GM21737 (cell line): ENCODE data around the gene REN.

Experiments
- ATAC-seq: cut with Tn5 transposase; IDR thresholded peaks from one replicate; pipeline ENCODE4 v1.9.1; 2021; ENCODE audit warnings: mild to moderate bottlenecking, moderate library complexity; ENCODE audit not compliant: unreplicated experiment

The REN gene

GRCh38 chr1:204154568-204155255 is 11.4 kb downstream of the REN start:
- no peak for ATAC-seq

- ATAC-seq, result no peak
These were observed 12.5 kb downstream of the REN start for GRCh38 chr1:204153667-204154066.

- no peak for ATAC-seq
These were observed 13.7 kb downstream of the REN start for GRCh38 chr1:204152310-204153044.

DNA sequence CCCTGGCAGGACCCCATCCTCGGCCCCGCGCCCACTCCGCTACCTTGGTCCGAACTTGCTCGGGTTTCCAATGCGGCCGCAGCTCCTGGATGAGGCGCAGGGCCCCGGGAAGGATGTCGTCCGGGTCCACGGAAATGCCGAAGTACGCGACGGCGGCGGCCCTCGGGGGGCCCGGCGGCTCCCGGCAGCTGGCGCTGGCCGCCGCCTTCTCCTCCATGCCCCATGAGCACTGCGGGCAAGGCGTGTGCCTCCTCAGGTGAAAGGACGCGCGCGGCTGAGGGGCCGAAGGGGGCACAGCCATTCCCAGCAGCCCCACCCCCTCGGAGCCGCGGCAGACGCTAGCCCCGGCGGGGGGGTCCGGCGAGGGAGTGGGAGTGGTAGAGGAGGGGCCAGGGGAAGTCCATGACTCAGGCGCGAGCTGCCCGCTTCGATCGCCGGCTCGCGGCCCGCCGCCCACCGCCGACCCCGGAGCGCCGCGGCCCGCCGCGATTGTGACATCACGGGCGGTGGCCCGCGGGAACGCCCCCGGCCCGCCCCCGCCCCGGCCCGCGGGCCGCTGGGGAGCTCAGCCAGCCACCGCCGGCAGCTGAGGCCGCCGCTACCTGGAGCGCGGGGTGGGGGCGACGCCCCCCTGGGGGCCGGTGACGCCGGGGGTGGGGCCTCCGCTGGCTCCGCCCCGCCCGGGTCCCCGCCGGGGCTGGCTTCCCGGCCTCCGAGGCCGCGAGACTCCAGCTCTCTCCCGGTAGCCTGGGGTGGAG is 14.4 kb downstream of the REN start, which contains the start of gene ETNK2:
Gene ETNK2, minus strand, starts transcription at position 493 of the 758 bp plus-strand sequence. Its CDS starts 192 bp downstream, at position 301.
- no peak for ATAC-seq

GRCh38 chr1:204150702-204151551 is 15.2 kb downstream of the REN start:
- no peak for ATAC-seq

GRCh38 chr1:204149635-204150565 is 16.2 kb downstream of the REN start:
- no peak for ATAC-seq

DNA sequence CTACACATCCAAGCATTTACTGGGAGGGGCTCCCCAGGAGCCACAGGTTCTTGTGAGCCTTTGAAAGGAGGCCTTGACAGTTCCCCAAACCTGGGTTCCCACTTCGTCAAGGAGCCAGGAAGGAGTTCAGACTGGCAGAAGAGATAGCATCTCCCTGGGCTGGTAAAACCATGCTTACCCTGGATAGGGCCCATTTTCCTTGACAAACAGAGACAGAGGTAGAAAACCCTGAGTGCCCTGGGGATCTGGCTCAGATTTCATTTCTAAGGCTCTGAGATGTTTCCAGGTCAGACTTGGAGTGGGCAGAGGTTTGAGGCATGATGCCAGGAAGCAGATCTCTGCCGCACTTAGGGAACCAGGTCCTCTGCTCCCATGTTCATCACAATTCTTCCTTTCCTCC is 17.0 kb downstream of the REN start:
- ATAC-seq, result no peak

GRCh38 chr1:204147406-204148383 is 18.4 kb downstream of the REN start:
- no peak for ATAC-seq

DNA sequence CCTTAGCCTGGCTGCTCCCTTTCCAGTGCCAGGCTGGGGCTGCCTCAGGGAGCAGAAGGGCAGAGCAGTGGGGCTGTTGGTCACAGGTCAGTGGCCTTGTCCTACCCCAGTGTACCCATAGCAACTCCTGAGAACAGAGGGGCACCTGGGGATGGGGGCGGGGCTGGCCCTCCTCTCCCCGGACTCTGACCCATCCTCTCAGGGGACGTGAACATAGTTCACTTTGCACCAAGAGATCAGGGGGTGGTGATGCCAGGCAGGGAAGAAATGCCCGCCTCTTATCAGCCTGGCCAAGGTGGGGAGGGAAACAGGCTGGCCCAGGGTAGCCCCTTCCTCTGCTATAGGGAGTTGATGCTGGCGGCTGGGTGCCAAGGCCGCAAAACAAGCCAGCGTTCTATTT is 19.2 kb downstream of the REN start:
- no peak for ATAC-seq

DNA sequence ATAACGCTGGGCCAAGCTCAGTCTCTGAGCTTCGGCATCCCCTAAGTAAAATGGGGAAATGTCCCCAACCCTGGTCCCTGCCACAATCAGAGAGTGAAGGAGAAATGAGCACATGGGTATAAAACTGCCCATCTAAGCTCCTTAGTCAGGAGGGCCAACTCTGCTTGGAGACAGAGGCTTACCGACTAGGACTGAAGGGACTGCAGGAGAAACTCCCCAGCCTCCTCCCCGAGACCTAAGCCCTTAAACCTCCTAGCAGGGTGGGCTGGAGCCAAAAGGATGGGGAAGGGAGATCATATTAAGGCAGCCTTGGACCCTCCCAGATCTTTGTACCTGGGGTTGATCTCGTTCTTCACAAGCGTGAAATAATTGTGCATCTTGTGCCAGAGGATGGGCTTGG is 19.8 kb downstream of the REN start:
- no peak for ATAC-seq

DNA sequence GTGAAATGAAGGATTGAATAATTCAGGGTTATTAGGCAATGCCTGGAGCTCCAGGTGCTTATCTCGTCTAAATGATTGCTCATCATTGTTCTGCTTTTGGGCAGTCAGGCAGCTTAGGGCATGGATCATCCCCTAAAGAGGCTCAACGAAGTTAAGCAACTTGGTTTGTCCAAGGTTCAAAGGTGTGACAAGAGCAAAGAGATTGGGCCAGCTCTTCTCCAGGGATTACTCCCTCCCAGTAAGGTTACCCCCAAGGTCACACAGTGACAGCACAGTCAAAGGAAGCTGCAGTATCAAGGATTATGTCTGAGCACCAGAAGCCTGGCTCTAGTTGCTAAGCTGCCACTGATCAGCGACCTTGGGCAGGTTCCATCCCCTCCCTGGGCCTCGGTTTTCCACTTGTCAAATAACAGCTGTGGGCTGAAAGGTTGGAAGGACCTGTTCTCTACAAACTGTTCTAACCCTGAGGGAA is 21.1 kb downstream of the REN start:
- ATAC-seq, result no peak

DNA sequence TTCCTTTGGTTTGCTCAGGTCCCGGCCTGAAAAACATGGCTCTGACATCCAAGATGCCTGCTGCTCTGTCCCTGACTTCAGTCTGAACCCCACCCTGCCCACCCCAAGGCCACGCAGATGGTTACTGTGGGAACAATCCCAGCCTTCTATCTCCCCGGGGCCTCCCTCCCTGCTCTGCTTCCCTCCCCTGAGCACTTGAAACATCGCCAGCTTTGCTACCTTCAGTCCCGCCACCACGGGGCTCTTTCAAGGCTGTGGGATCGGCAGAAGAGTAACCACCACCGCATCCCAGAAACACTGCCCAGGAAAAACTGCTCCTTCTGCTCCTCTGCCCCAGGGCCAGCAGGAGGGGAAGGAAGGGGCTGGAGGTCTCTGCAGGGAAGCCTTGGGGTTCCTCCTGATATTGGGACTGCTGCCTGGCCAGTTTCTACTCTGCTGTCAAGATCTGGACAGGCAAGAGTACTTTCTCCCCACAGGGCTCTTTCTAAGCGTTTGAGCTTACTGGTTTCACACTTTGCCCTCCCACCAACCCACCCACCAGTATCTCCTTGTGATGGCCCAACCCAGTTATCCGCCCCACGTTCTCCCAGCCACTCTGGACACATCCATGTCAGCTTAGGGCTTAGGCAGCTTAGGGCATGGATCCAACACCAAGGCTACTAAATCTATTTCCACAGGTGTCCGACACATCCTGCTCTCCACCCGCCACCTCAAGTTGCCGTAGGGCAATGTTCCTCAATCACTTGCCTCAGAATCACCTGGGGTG is 22.7 kb downstream of the REN start:
- no peak for ATAC-seq

DNA sequence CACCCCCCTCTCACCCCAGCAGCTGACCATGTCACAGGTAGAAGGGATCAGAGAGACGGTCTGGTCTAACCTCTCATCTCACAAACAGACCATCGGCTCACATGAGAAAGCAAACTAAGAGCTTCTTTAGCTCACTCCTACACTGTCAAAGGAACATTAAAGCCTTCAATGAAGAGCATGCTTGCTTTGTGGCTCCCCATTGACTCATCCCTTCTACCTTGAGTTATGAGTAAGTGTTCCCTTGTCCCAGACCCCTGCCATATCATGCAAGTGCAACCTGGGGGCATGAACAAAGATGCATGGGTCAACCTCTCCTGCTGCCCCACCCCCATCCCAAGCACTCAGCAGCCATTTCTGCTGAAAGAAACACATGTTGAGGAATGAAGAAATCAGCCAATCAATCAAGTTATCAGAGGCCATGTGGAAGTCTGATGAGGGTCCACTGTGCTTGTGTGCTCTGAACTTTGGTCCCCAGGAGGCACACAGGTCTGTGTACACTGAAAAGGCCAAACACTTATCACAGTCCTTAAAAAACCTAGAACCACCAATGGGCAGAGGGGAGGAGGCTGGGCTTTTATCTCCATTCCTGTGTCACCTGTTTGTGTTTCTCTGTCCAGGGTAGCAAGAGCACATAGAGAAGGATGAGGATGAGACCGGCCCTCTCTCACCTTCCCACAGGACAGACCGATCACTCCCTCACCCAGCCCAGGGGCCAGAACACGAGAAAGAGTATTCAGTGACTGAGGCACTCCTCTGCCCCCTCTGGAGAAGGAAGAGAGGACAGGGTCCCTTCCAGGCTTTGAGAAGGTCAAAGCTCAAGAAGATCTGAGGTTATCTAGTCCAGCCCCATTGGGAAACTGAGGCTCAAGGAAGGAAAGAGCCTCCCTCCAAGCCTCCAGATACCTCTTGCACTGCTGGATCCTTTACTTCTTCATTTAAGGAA is 23.8 kb downstream of the REN start:
- ATAC-seq, result no peak

GRCh38 chr1:204141131-204141530 is 25.0 kb downstream of the REN start:
- ATAC-seq, result no peak

DNA sequence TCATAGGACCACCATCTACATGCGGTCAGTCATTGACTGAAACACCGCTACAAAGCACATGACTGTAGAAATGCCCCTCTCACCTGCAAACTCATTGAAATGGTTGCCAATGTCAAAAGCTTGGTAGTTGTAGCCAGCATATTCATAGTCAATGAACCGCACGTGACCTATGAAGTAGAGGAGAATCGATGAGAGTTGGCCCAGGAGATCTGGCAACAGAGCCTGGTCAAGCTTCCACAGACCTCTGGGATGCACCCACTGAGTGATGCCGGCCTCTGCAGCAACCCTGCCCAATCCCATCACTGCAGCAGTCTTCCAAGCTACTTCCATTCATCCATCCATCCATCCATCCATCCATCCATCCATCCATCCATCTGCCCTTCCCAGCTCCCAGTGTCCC is 26.2 kb downstream of the REN start:
- ATAC-seq, result no peak

DNA sequence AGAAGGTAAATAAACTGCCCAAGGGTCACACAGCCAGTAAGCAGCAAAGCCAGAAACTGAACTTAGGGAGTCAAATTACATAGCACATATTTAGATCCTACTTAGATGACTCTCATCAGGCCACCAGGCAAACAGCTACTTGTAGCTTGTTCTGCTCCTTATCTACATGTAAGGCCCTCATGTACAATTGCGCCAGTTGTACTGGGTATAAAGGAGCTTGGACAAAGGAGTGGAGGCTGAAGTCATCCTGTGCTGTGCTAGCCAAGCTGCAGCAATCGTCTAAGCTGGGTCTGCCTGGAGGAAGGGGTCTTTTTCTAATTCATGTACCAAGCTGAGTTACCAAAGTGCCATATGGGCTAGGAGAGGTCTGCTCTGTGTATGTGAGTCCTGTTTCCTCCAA is 27.0 kb downstream of the REN start:
- ATAC-seq, result no peak

DNA sequence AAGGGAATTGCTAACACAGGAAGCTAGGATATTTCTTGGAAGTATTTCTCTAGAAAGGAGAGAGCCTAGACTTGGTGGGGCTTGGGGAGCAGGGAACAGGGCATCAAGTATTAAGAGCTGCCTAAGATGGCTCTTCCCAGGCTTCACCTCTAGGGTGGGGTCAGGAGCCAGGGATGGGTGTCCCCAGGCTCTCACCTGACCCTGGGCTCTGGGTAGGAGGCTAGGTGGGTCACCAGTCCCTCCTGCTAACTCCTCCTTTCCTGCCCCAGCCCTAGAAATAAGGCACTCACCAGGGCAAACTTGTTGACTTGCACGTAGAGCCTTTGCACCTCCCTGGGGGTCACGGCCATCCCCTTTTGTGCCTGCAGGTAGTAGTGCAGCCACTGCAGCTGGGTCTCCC is 29.3 kb downstream of the REN start:
- ATAC-seq, result no peak
